Activated T-cell treated with anti-CD3 and anti-CD28 coated beads, Interleukin-2, amount 50 U/mL, for 4 hours (primary cell): ENCODE measurements around the gene PARS2. TPM values are rescaled to one million over a fixed set of nuclear protein-coding genes. Genes with fewer than 3 reads are reported as not detected.
A peak's percentile ranks its signal among the peaks of the same experiment; 100 is the strongest.

Source experiments
- ATAC-seq, 2 donors: fragments of 200-7000 bp; cut with Tn5 transposase; one replicate each; pipeline ENCODE4 v1.10.0; 2021
- DNase-seq: peaks from one replicate; pipeline ENCODE4 v3.0.0-alpha.2; 2020
- H3K27me3 Mint-ChIP-seq: one replicate; pipeline ENCODE4 v1.8.0; 2021; ENCODE audit warnings: low read depth, mixed read lengths
- H3K36me3 Mint-ChIP-seq: one replicate; pipeline ENCODE4 v1.8.0; 2022; ENCODE audit warnings: mixed read lengths; ENCODE audit not compliant: insufficient read depth
- H3K4me1 Mint-ChIP-seq: one replicate; pipeline ENCODE4 v1.8.0; 2021; ENCODE audit warnings: low read depth, mixed read lengths
- H3K4me3 Mint-ChIP-seq: one replicate; pipeline ENCODE4 v1.8.0; 2021; ENCODE audit warnings: mild to moderate bottlenecking, moderate library complexity, mixed read lengths
- H3K9me3 Mint-ChIP-seq: one replicate; pipeline ENCODE4 v1.8.0; 2021; ENCODE audit warnings: mixed read lengths
- total RNA-seq, 3 donors: library from RNA; stranded (reverse); gene quantifications; one replicate each; pipeline ENCODE4 v1.2.1, GENCODE V29; 2021

Gene PARS2
- total RNA-seq, result 1 to 10 TPM; 5.5 to 7.9 (median 6.1) TPM

GRCh38 chr1:54764133-54764921 lies at the start of gene PARS2:
Gene PARS2, minus strand, starts transcription at chr1:54764523. Its CDS starts 5,362 bp downstream, at chr1:54759161.
- Mint-ChIP-seq H3K4me1 (peaks cover 14% of the 10 kb centered on the region), H3K27me3 (no peaks in the 10 kb centered on the region), H3K4me3 (peak within 1 kb of the TSS; percentile 90), H3K9me3 (no peaks in the 10 kb centered on the region), H3K36me3 (no peaks in the 10 kb centered on the region)
- ATAC-seq, result peak; percentile 97 to 98
- peak; percentile 94 for DNase-seq

GRCh38 chr1:54814126-54814498 lies 49.8 kb upstream of the PARS2 start:
- Mint-ChIP-seq H3K36me3 (no peaks in the 10 kb centered on the region), H3K4me3 (no peak overlapping the region), H3K9me3 (no peaks in the 10 kb centered on the region), H3K27me3 (no peaks in the 10 kb centered on the region), H3K4me1 (peaks cover 4% of the 10 kb centered on the region)
- ATAC-seq (no peak), DNase-seq (no peak)

GRCh38 chr1:54813485-54814125 lies 49.3 kb upstream of the PARS2 start:
- no peaks in the 10 kb centered on the region for H3K9me3 Mint-ChIP-seq
- DNase-seq, result no peak
- ATAC-seq, result no peak

GRCh38 chr1:54812801-54813484 lies 48.6 kb upstream of the PARS2 start:
- DNase-seq (no peak), ATAC-seq (no peak)
- Mint-ChIP-seq H3K9me3 (no peaks in the 10 kb centered on the region), H3K27me3 (no peaks in the 10 kb centered on the region), H3K4me3 (no peak overlapping the region), H3K4me1 (no peaks in the 10 kb centered on the region), H3K36me3 (no peaks in the 10 kb centered on the region)

More at GRCh38 chr1:54813485-54814125, 49.3 kb upstream of the PARS2 start:
- H3K4me3 Mint-ChIP-seq, result no peak overlapping the region
- H3K27me3 Mint-ChIP-seq, result no peaks in the 10 kb centered on the region
- no peaks in the 10 kb centered on the region for H3K36me3 Mint-ChIP-seq
- peaks cover 4% of the 10 kb centered on the region for H3K4me1 Mint-ChIP-seq

- Mint-ChIP-seq H3K4me3 (no peak overlapping the region), H3K9me3 (no peaks in the 10 kb centered on the region), H3K36me3 (no peaks in the 10 kb centered on the region), H3K4me1 (peaks cover 4% of the 10 kb centered on the region), H3K27me3 (no peaks in the 10 kb centered on the region)
- DNase-seq, result no peak
- ATAC-seq, result no peak
Observed at GRCh38 chr1:54811739-54812655, 47.7 kb upstream of the PARS2 start.

GRCh38 chr1:54811066-54811465 lies 46.7 kb upstream of the PARS2 start:
- Mint-ChIP-seq H3K36me3 (no peaks in the 10 kb centered on the region), H3K4me3 (no peak overlapping the region), H3K4me1 (peaks cover 6% of the 10 kb centered on the region), H3K27me3 (no peaks in the 10 kb centered on the region), H3K9me3 (no peaks in the 10 kb centered on the region)
- ATAC-seq, result no peak
- DNase-seq, result no peak

- ATAC-seq (peak; percentile 84 to 91), DNase-seq (peak; percentile 62)
- Mint-ChIP-seq H3K27me3 (no peaks in the 10 kb centered on the region), H3K4me1 (peaks cover 6% of the 10 kb centered on the region), H3K9me3 (no peaks in the 10 kb centered on the region), H3K36me3 (no peaks in the 10 kb centered on the region), H3K4me3 (no peak overlapping the region)
Observed at GRCh38 chr1:54810153-54810942, 46.0 kb upstream of the PARS2 start.

- no peak overlapping the region for H3K4me3 Mint-ChIP-seq
- H3K36me3 Mint-ChIP-seq, result no peaks in the 10 kb centered on the region
- H3K9me3 Mint-ChIP-seq, result no peaks in the 10 kb centered on the region
- DNase-seq, result no peak
- peaks cover 12% of the 10 kb centered on the region for H3K4me1 Mint-ChIP-seq
- no peak for ATAC-seq
- H3K27me3 Mint-ChIP-seq, result no peaks in the 10 kb centered on the region
Observed at GRCh38 chr1:54809496-54810074, 45.3 kb upstream of the PARS2 start.

GRCh38 chr1:54808443-54809207 lies 44.3 kb upstream of the PARS2 start:
- Mint-ChIP-seq H3K9me3 (no peaks in the 10 kb centered on the region), H3K4me1 (peaks cover 19% of the 10 kb centered on the region), H3K27me3 (no peaks in the 10 kb centered on the region), H3K4me3 (peak overlapping the region; percentile 5), H3K36me3 (no peaks in the 10 kb centered on the region)
- DNase-seq (no peak), ATAC-seq (no peak)

GRCh38 chr1:54807756-54808155 lies 43.4 kb upstream of the PARS2 start:
- H3K9me3 Mint-ChIP-seq, result no peaks in the 10 kb centered on the region
- H3K4me1 Mint-ChIP-seq, result peaks cover 24% of the 10 kb centered on the region
- DNase-seq, result no peak

GRCh38 chr1:54806931-54807611 lies 42.7 kb upstream of the PARS2 start:
- ATAC-seq (peak; percentile 24 to 57), DNase-seq (no peak)
- H3K27me3 Mint-ChIP-seq, result no peaks in the 10 kb centered on the region
- H3K9me3 Mint-ChIP-seq, result no peaks in the 10 kb centered on the region
- H3K4me1 Mint-ChIP-seq, result peaks cover 24% of the 10 kb centered on the region
- H3K36me3 Mint-ChIP-seq, result no peaks in the 10 kb centered on the region
- H3K4me3 Mint-ChIP-seq, result no peak overlapping the region

More at GRCh38 chr1:54807756-54808155, 43.4 kb upstream of the PARS2 start:
- no peak for ATAC-seq
- no peaks in the 10 kb centered on the region for H3K36me3 Mint-ChIP-seq
- H3K27me3 Mint-ChIP-seq, result no peaks in the 10 kb centered on the region
- peak overlapping the region; percentile 5 for H3K4me3 Mint-ChIP-seq

- Mint-ChIP-seq H3K27me3 (no peaks in the 10 kb centered on the region), H3K4me1 (peaks cover 33% of the 10 kb centered on the region), H3K4me3 (no peak overlapping the region), H3K9me3 (no peaks in the 10 kb centered on the region), H3K36me3 (no peaks in the 10 kb centered on the region)
- ATAC-seq, result no peak
- no peak for DNase-seq
Observed at GRCh38 chr1:54805981-54806381, 41.7 kb upstream of the PARS2 start.
